ENCODE results near the gene LCE5A.
"Not testable (repeated sequence)": the region's sequence is repeated elsewhere in the genome, so short reads cannot be mapped to it uniquely, and the experiment has no call there.

Gene LCE5A

DNA sequence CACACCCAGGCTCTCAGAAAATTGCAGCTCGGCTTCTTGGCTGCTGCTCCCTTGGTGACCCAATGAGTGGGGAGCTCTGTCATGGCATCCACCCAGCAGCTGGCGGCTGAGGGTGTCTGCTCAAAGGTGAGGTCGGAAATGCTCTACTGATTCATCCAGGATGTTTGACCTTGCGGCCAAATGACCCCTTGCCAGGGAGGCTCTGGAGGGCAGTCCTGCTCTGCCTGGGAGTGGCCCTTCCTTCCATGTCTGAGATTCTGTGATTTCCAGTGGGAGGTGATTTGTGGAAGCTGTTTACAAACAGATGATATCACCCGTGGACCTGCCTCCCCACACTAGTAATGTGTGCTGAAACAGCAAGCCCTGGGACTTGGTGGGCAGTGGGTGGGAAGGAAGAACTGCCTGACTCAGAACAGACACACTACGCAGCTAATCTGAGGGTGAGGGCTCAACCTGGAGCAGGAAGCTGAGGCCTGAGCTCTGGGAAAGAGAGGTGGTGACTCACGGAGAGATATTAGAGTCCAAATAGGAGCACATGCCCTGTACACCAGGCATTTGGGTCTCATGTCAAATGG lies 6.7 kb downstream of the LCE5A start:
- DNase-seq: no peak

DNA sequence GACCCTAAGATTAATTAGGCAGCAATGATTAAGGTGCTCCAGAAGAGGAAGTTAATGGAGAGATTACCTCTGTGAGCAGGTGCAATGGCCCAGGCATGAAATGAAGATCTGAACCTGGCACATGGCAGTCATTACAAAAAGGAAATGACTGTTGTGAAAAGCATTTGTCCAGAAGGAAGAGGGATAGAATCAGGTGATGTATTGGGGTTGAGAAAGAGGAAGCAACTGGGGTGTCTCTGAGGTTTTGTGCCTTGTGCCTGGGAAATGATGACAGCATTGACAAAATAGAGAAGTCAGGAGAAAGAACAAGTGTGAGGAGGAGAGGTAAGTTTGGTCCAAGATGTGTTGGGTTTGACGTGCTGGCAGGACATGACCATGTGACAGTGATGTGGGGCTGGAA lies 9.2 kb downstream of the LCE5A start:
- no peak for DNase-seq

DNA sequence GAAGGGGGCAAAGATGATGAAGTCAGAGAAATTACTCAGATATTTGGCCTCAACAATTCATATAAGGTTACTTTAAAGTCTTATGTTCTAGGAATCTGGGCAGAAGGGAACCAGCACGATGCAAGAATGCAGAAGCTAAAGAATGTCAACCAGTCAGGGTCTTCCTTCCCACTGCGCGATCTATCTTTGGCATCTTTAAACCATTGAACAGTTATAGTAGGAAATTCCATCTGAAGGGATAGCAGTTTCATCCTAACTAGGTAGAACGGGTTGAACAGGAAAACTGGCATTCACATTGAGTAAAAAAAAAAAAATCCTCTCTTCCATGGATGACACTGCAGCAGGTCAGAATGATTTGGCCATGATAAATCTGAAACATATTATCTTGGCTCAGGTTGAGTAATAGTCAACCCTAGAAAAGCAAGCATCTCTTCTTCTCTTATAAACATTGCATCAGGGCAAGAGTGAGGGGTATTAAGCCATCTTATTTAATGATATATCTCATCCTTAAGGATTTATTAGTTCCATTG lies 10.0 kb downstream of the LCE5A start:
- no peak for DNase-seq

DNA sequence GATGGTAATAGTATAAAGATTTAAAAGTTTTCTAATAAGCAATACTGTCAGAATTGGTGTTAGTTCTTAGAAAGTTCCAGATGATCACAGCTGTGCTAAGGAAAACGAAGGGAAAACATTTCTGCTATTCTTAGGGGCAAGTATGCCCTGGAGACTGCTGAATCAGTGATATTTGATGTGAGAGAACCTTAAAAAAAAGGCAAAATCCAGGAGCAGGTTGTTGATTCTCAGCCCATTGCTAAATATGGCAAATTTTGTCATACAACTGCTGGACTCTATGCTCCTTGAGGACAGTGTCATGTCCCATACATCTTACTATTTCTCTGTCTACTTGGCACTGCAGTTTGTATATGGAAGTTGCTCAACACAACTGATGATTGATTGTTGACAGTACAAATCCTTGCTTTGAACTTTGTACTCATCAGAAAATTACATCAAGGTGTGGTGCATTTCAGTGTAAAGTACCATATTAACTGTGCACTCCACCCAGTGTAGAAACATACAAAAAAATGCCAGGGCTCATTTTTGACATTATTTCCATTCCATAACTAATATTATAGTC lies 14.6 kb downstream of the LCE5A start:
- DNase-seq: no peak

DNA sequence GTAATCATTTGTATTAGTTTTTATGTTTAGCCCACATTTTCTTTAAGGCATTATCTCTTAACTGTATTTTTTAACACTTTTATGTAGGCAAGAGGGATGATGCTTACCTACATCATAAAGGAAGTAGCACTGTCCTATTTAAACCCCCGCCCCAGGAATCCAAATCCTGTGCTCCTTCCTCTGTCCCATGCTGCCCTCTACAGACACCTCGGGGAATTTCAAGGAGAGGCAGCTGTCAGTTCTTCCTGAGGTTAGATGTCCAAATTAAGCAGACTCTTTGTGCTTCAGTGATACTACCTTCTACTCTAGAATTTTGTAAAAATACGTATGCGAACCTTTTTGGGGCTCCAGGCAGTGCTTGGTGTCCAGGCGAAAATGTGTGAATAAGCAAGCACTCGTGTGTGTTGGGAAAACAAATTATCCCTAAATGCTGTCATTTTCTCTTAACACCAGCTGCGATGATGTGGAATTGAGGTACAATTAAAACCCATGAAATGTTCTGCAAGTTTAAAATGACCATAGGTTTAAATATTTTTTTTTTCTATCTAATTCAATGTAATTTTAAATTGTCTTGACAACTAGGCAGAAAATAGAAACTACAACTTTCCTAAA lies 22.8 kb downstream of the LCE5A start:
- DNase-seq: no peak

- no peak for DNase-seq
Observed at GRCh38 chr1:152535774-152536173, 25.2 kb downstream of the LCE5A start.

DNA sequence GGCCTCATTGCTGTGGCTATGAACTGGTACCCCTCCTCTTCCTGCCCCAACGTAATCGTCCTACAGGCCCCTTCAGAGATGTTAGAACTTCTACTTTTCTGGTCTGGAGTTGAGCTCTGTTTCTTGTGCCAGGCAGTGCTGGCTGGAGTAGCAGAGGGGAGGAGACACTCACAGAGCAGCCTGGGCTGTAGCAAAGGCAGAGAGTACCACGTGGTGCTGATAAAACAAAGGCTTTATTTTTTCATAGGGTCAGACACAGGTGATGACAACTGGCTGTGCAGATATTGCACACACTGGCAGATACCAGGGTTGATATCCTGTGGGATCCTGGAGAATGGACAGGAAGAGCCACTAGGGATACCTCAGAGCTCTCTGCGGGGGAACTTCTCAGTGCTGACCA lies 26.9 kb downstream of the LCE5A start:
- no peak for DNase-seq

DNA sequence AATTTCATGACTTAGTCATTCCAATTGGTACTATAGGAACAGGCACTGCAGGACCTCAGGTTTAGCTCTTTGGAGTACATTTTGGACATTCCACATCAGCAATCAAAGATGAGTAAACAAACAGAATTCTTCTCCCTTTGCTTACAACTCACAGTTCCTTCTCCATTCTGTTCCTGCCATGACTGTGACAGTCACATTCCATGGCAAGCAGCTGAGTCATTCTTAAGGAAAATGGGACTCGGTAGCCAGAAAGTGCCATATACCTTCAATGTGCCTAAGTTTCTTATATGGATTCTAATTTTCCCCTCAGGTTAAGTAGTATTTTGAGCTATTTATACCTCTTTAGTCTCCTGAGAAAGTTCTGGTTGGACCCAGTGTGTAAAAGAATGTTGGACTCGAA lies 29.3 kb downstream of the LCE5A start:
- no peak for DNase-seq

DNA sequence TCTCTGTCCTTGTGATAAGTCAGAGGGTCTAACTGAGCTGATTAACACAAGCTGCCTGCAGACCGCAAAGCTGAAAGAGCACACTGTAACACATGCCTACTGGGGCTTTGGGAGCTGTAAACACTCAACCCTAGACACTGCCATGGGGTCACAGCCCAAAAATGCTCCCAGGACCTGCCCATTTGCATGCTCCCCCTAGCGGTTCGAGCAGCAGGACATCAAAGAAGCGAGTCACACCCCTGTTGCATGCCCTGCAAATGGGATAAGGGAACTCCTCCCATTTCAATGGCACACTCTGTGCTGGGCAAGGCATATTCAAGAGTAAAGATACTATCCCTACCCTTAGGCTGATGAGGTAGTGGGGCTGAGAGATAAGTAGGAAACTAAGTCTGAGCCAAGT lies 33.2 kb downstream of the LCE5A start:
- no peak for DNase-seq

GRCh38 chr1:152546704-152547103 lies 36.1 kb downstream of the LCE5A start:
- DNase-seq: no peak

DNA sequence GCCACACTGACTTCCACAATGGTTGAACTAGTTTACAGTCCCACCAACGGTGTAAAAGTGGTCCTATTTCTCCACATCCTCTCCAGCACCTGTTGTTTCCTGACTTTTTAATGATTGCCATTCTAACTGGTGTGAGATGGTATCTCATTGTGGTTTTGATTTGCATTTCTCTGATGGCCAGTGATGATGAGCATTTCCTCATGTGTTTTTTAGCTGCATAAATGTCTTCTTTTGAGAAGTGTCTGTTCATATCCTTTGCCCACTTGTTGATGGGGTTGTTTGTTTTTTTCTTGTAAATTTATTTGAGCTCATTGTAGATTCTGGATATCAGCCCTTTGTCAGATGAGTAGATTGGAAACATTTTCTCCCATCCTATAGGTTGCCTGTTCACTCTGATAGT lies 37.8 kb downstream of the LCE5A start:
- not testable (repeated sequence) for DNase-seq
